IPS DF 6.9 (cell line): Measurements from ENCODE around the gene SPSB1.

Experiments
- DNase-seq: peaks from one replicate; pipeline ENCODE4 v3.0.0-alpha.2; 2013; ENCODE audit warnings: low read depth, low spot score
- H3K27ac ChIP-seq: one replicate; pipeline ENCODE4 v1.5.1; 2013; ENCODE audit warnings: low read length, control low read depth
- H3K27me3 ChIP-seq: 2 replicates; pipeline ENCODE4 v1.6.1; 2013; ENCODE audit warnings: mild to moderate bottlenecking, low read length; ENCODE audit not compliant: control insufficient read depth, insufficient read depth
- H3K36me3 ChIP-seq: 2 replicates; pipeline ENCODE4 v1.6.1; 2013; ENCODE audit warnings: low read length; ENCODE audit not compliant: control insufficient read depth, insufficient read depth
- H3K4me1 ChIP-seq: 2 replicates; pipeline ENCODE4 v1.6.1; 2013; ENCODE audit warnings: low read length; ENCODE audit not compliant: control insufficient read depth, insufficient read depth
- H3K4me3 ChIP-seq: 2 replicates; pipeline ENCODE4 v1.5.1; 2013; ENCODE audit warnings: mild to moderate bottlenecking, low read length
- H3K9me3 ChIP-seq: 2 replicates; pipeline ENCODE4 v1.6.1; 2013; ENCODE audit warnings: low read length, inconsistent platforms; ENCODE audit not compliant: control insufficient read depth, insufficient read depth
- WGBS: extraction: QIAGEN DNeasy Blood & Tissue Kit; methylation state at CpG from one replicate; pipeline ENCODE4 v1.1.7; 2013; ENCODE audit warnings: mixed read lengths, missing lambda C conversion rate; ENCODE audit not compliant: insufficient read length, insufficient coverage; 5-methylcytosine and 5-hydroxymethylcytosine counted together

The SPSB1 gene

DNA sequence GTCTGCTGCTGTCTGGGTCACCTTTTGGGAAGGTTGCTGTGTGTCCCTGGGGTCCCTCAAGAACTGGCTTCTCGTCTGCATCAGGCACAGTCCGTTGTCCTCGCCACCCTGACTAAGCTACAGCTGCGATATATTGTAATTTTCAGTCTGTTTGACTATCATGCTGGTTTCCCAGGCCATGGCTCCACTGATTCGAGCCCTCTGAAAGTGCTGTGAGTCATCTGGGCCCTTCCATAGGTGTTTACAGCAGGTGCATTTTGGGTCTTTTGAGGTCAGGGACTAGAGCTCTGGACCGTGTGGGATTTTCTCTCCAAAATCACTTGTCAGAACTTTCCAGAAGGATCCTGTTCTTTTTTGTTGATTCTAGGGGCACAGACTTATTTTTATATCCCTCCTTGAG is 52.8 kb downstream of the SPSB1 start:
- Histone ChIP-seq H3K36me3 (no peaks in the 10 kb centered on the region), H3K27me3 (no peaks in the 10 kb centered on the region), H3K27ac (no peak overlapping the region), H3K4me3 (no peak overlapping the region), H3K4me1 (no peaks in the 10 kb centered on the region; the same call in none of the 2 replicates), H3K9me3 (no peaks in the 10 kb centered on the region)
- WGBS = no CpG with 5 or more reads among the region's 6 CpGs
- no peak for DNase-seq

DNA sequence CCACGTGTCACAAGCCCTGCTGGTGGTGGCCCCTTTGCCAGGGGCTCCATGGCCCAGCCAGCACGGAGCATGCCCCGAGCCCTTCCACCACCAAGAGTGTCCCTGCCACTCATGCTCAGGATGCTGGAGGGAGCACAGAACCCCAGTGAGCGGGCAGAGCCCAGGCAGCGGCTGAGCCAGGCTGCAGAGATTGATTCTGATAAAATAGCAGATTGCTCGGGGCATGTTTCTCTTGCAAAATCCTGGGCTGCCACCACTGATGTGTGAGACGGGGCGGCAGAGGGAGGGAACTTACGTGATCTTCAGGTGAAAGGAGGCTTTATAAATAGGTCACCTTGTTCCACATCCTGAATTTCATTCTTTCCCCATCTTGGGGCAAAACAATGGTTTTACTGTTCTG is 53.2 kb downstream of the SPSB1 start:
- Histone ChIP-seq H3K36me3 (no peaks in the 10 kb centered on the region), H3K27ac (no peak overlapping the region), H3K27me3 (no peaks in the 10 kb centered on the region), H3K9me3 (no peaks in the 10 kb centered on the region), H3K4me3 (no peak overlapping the region), H3K4me1 (no peaks in the 10 kb centered on the region; the same call in none of the 2 replicates)
- no peak for DNase-seq
- no CpG with 5 or more reads among the region's 9 CpGs for WGBS

DNA sequence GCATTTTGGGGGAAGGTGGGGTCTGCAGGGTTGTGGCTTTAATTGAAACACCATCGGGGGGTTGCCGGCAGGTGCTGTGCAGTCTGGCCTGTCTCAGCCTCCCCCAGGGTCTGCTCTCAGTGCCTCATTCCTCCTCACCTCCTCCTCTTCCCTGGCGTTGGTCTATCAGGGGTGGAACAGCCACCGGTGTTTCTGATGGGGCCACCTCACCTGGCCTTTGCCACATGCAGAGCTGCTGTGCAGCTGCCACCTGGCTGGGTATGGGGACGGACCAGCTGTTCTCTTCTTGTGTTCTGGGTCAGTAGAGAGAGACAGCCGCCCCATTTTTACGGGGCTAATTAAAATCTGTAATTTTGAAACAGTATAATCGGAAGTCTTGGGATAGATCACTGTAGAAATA is 53.9 kb downstream of the SPSB1 start:
- no peak overlapping the region for H3K4me3 ChIP-seq
- H3K9me3 ChIP-seq = no peaks in the 10 kb centered on the region
- DNase-seq = no peak
- no peaks in the 10 kb centered on the region; the same call in none of the 2 replicates for H3K4me1 ChIP-seq
- H3K27ac ChIP-seq = no peak overlapping the region
- no peaks in the 10 kb centered on the region for H3K27me3 ChIP-seq
- H3K36me3 ChIP-seq = no peaks in the 10 kb centered on the region
- WGBS = no CpG with 5 or more reads among the region's 8 CpGs

DNA sequence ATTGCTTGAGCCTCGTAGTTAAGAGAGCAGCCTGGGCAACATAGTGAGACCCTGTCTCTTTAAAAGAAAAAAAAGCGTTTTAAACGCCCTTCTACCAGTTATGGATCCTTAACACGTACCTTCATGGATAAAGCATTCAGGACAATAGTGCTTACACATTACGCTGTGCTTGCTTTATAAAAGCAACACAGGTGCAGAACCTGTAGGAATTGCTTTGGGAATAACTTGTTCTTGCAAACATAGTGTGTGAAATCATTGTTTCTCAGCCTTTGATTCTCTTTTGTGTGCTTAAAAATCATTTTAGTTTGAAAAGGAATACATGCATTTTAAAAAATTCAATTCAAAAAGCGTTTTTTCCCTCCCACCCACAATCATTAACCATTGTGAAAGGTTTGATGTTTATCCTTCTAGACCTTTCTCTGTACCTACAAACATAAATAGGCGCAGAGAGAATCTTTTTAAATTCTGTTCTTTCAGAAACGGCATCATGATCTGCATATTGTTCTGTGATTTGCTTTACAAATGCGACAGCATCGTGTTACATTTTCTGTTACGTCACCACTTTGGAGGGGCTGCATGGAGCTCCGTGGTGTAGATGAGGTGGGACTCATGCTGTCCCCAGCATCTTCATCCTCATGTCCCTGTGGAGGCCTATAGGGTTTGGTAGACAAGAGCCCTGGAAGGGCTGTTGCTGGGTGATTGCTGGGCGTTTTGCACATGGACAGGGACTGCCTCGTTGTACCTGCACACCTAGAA is 54.6 kb downstream of the SPSB1 start:
- peaks cover 1% of the 10 kb centered on the region for H3K4me1 ChIP-seq
- no peaks in the 10 kb centered on the region for H3K36me3 ChIP-seq
- DNase-seq = no peak
- H3K9me3 ChIP-seq = no peaks in the 10 kb centered on the region
- H3K4me3 ChIP-seq = no peak overlapping the region
- WGBS = no CpG with 5 or more reads among the region's 14 CpGs
- no peaks in the 10 kb centered on the region for H3K27me3 ChIP-seq
- no peak overlapping the region for H3K27ac ChIP-seq

DNA sequence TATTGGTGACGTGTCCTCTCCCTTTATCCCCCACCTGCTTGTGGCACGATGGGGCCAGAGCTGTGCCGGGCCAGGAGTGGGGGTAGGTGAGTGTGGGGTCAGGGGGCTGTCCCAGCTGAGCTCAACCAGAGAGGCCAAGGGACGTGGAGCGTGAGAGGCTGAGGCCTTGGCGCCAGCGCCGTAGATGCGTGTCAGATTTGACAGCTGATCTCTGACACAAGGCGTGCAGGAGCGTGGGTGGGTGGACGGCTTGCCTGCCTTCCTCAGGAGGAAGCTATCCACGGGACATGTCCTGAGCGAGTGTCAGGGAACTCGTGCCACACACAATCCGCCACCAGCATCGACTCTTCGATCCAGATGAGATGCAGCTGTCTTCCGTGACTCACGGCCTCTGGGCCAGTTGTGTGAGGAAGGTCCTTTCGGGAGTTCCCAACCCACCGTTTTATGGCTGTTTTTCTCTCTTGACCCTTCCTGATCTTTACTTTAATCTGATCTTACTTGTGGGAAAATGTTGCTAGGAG is 56.7 kb downstream of the SPSB1 start:
- Histone ChIP-seq H3K27me3 (no peaks in the 10 kb centered on the region), H3K36me3 (no peaks in the 10 kb centered on the region), H3K9me3 (no peaks in the 10 kb centered on the region), H3K4me1 (peaks cover 1% of the 10 kb centered on the region; the same call in 1 of the 2 replicates), H3K4me3 (no peak overlapping the region), H3K27ac (no peak overlapping the region)
- WGBS = no CpG with 5 or more reads among the region's 22 CpGs
- DNase-seq = no peak

DNA sequence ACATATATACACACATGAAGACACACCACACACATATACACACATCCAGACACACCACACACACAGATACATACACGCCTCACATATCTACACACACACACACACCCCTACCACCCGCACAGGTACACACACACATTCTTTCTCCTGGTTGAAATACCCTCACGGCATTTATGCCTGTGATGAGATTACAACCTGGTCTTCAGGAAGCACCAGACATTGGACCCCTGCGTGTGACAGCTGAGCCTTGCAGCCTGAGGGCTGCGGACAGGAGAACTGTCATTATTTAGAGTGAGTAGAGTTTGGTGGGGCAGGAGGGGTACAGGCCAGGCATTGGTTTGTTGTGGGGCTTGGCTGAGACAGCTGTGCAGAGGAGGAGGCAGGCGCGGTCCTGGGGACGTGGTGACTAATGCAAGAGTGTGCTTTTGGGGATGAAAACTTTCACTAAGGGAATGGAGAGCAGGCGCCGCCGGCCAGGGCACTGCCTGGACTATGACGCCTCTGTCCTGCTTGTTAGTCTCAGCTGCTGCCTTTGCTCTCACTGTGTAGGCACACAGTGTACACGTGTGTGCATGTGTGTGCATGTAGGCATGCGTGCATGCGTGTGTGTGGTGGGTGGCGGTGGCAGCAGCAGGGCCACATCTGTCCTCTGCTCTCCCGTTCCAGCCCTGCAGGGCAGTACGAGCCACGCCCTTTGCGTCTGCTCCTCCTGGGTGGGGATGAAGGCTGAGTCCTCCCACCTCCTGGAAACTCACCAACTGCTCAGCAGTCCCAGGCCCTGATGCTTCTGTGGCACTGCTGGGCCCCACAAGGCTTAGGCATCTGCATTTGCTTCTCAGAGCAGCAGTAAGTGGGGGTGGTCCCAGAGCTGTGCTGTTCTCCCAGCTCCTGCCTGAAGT is 57.6 kb downstream of the SPSB1 start:
- Histone ChIP-seq H3K27ac (no peak overlapping the region), H3K27me3 (no peaks in the 10 kb centered on the region), H3K9me3 (no peaks in the 10 kb centered on the region), H3K36me3 (peaks cover 2% of the 10 kb centered on the region; the same call in 1 of the 2 replicates), H3K4me1 (peaks cover 1% of the 10 kb centered on the region; the same call in 1 of the 2 replicates), H3K4me3 (no peak overlapping the region)
- 100% methylated on average over 2 of the region's 20 CpGs for WGBS
- DNase-seq = no peak

DNA sequence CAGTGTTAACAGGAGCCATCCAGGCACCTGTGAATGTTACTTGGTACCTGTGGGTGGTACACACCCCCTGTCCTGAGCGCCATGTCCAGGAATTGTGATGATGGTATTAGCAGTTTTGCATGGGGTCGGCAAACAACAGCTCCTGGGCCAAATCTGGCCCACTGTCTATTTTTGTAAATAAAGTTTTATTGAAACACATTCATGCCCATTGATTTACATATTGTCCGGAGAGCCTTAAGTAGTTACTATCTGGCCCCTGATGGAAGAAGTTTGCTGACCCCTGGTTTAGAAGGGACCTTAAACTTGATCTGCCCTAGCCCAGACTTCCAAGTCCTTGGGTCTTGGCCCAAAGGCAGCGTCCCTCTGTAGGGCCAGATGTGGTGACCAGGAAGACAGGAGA is 58.3 kb downstream of the SPSB1 start:
- peaks cover 1% of the 10 kb centered on the region; the same call in 1 of the 2 replicates for H3K4me1 ChIP-seq
- no peaks in the 10 kb centered on the region for H3K27me3 ChIP-seq
- no peak for DNase-seq
- peaks cover 5% of the 10 kb centered on the region; the same call in 1 of the 2 replicates for H3K36me3 ChIP-seq
- H3K27ac ChIP-seq = no peak overlapping the region
- no peak overlapping the region for H3K4me3 ChIP-seq
- H3K9me3 ChIP-seq = no peaks in the 10 kb centered on the region
- no CpG with 5 or more reads among the region's 4 CpGs for WGBS

DNA sequence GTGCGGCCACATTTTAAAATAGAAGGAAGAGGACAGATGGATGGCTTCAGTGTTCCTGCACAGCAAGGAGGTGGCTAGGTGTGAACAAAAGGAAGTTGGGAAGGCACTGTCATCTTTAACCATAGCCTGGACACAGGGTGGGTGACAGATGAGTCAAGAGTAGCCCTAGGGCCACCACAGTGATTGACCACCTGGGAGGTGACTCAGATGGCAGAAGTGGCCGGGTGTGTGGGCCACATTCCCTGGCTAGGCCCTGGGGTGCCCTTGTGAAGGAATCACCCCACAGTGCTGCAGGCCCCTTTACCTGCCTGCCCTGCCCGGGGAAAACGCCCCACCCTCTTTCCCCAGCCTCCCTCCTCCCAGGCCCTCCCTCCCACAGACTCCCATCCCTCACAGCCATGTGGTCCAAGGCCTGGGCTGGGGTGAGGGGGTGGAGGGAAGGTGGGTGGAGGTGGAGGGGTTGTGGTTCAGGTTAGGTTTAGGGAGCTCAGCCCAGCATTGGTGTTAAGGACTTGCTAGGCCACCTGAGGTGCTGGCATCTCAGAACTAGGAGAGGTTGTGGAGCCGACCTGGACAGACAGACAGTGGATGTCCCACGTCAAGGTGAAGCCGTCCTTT is 59.1 kb downstream of the SPSB1 start:
- H3K9me3 ChIP-seq = no peaks in the 10 kb centered on the region
- WGBS = no CpG with 5 or more reads among the region's 7 CpGs
- 0 out of 2 replicates have a peak, but pooled peaks cover 1% of the 10 kb centered on the region for H3K4me1 ChIP-seq
- H3K27me3 ChIP-seq = no peaks in the 10 kb centered on the region
- no peak for DNase-seq
- no peak overlapping the region for H3K4me3 ChIP-seq
- no peak overlapping the region for H3K27ac ChIP-seq
- H3K36me3 ChIP-seq = peaks cover 5% of the 10 kb centered on the region; the same call in 1 of the 2 replicates

DNA sequence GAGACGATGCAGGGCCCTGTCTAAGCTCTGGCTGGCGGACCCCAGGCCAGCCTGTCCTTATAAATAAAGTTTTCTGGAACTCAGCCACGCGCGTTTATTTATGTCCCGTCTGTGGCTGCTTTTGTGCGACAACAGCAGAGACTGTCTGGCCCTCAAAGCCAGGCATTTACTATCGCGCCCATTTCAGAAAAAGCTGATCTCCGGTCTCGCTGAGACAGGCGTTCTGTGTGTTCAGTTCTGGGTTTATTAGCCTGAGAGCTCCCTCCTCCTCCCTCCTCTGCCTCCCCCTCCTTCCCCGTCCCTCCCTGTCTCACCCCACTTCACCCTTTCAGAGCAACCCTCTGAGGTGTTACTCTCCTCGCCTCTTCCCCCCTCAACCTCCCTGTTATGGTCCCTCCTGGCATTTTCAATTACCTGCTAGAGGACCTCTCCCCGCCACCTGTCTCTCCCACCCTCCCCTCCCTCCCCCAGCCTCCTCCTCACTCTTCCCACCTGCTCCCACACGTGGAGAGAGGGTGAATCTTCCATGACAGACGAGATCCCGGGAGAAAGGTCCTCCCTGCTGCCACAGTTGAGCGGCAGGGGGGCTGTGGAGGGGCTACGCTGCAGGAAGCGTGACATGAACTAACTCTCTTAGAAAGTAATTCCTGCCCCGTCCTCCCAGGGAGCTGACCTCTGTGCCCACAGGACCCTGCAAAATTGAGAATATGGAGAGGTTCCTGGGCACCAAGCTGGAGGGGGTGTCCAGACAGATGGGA is 59.9 kb downstream of the SPSB1 start:
- no peak for DNase-seq
- H3K27ac ChIP-seq = no peak overlapping the region
- no peak overlapping the region for H3K4me3 ChIP-seq
- H3K9me3 ChIP-seq = no peaks in the 10 kb centered on the region
- no peaks in the 10 kb centered on the region for H3K27me3 ChIP-seq
- no CpG with 5 or more reads among the region's 22 CpGs for WGBS
- 0 out of 2 replicates have a peak, but pooled peaks cover 1% of the 10 kb centered on the region for H3K4me1 ChIP-seq
- peaks cover 5% of the 10 kb centered on the region; the same call in 1 of the 2 replicates for H3K36me3 ChIP-seq
